KBM-7 (cell line): Measurements from ENCODE around the gene JPT2.
"Not testable (repeated sequence)": the region's sequence is repeated elsewhere in the genome, so short reads cannot be mapped to it uniquely, and the experiment has no call there.

ENCODE experiments used
- DNase-seq: peaks from one replicate; pipeline ENCODE4 v3.0.0-alpha.2; 2015
- in situ Hi-C: fragments of 300-500 bp; cut with MboI; formaldehyde crosslinking; loops from 2 replicates; pipeline ENCODE4 v1.14.3; 2020; ENCODE audit warnings: low sequenced_read_pairs, low pct_unique_long_range_greater_than_20kb, mixed read lengths

The JPT2 gene

DNA sequence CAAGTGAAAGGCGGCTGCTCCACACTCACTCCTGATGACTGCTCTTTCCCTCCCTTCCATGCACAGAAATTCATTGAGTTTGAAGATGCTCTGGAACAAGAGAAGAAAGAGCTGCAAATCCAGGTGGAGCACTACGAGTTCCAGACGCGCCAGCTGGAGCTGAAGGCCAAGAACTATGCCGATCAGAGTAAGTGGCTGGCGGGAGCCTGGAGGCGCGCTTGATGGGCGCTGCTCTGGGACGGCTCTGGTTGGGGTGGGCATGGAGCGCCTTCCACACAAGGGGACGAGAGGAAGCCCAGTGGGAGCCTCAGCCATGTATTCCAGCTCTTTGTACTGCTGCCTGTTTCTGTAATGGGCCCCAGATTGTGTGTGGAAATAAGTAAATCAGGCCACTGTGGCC is 46.4 kb downstream of the JPT2 start:
- no peak for DNase-seq
- in situ Hi-C loops = no loop called here

DNA sequence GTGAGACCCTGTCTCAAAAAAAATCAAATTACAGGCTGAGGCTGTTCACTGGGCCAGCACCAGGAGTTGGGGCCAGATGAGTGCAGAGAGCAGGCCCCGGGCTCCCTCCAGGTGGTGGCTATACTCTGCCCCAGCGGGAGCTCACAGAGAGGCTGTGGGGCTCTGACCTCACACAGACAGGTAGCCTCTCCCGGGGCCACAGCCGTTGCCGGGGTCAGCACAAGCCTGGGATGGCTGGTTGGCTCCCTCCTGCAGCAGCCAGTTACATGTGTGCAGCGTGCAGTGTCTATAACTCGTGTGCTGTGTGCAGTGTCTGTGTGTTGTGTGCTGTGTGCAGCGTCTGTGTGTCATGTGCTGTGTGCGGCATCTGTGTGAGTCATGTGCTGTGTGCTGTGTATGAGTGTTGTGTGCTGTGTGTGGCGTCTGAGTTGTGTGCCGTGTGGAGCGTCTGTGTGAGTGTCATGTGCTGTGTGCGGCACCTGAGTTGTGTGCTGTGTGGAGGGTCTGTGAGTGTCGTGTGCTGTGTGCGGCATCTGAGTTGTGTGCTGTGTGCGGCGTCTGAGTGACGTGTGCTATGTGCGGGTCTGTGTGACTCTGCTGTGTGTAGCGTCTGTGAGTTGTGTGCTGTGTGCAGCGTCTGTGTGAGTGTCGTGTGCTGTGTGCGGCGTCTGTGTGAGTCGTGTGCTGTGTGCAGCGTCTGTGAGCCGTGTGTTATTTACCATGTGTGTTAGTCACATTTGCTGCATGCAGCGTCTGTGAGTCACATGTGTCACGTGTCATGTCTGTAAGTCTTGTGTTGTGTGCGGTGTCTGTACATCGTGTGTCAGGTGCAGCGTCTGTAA is 48.8 kb downstream of the JPT2 start:
- no peak for DNase-seq
- in situ Hi-C loops = no loop called here

DNA sequence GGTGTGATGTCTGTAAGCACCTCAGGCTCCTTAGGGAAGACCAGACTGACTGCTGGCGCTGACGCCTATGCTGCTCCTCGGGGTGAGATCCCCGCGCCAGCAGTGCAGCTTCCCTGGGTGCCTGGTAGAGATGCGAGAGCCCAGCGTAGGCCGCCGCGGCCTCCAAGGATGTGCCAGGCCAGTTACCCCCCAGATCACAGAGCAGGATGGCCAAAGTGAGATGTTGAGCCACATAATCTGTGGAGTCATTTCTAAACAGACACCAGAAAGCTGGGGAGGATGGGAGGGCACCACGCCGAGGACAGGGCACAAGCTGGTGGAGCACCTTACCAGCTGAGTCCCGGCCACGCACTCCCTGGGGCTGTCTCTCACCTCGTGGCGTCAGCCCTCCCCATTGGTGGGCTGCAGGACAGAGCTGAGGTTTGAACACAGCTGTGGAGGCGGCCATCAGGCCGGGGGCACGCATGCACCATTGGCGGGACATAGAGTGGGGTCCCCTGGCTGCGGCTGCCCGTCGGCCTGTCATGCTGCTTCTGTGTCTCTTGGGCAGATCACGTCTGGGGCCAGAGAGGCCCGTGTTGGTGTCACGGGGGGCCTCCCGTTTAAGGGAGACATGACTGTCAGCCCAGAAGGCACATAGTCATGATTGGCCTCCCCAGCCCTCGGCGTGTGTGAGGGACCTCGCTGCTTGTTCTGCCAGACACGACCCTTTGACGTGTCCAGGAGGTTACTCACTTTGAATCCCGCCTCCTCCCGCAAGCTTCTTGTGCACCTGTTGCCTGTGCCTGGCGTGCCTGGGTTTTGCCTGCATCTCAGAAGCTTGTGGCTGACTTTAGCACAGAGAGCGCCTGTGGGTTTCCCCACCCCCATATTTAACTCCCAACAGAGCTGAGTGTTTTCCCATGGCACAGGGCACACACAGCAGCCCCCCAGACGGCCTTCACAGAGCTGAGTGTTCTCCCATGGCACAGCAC is 49.9 kb downstream of the JPT2 start:
- DNase-seq = no peak
- in situ Hi-C loops = no loop called here

DNA sequence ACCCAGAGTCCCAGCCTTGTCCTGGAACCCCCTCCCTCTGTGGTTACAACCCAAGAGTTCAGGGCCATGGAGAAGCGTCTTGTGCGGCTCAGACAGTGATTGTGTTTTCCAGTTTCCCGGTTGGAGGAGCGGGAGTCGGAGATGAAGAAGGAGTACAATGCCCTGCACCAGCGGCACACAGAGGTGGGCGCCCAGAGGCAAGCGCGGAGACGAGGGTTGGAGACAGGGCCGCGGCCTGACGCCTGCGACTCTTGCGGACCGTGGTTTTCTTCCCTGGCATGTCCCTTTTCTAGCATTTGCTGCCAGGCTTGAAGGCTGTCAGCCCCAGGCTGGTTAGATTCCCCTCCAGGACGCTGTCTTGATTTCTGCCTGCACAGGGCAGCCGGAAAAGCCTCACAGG is 50.9 kb downstream of the JPT2 start:
- DNase-seq = no peak
- in situ Hi-C loops = no loop called here

DNA sequence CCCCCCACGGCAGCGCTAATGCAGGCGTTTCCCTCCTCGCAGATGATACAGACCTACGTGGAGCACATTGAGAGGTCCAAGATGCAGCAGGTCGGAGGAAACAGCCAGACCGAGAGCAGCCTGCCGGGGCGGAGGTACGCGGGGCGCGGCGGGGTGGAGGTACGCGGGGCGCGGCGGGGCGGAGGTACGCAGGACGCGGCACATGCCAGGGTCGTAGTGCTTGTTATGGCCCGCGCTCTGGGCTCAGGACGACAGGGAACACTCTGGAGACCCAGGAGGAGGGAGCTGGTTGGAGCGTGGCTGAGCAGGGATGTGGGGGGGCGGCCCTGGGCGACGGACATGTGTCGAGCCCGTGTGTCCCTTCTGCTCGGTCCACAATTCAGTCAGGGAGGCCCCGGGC is 51.4 kb downstream of the JPT2 start:
- DNase-seq = no peak
- in situ Hi-C loops = no loop called here

DNA sequence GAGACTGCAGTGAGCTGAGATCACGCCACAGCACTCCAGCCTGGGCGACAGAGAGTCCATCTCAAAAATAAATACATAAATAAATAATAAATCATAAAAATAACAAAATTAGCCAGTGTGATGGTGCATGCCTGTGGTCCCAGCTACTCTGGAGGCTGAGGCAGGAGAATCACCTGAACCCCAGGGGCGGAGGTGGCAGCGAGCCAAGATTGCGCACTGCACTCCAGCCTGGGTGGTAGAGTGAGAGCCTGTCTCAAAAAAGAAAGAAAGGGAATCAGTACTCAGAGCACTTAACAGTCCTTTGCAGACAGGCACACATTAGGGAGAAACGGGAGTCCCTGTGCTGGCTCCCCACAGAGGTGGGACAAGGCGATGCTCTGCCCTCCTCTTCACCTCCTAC is 53.0 kb downstream of the JPT2 start:
- in situ Hi-C loops = no loop called here
- DNase-seq = no peak

DNA sequence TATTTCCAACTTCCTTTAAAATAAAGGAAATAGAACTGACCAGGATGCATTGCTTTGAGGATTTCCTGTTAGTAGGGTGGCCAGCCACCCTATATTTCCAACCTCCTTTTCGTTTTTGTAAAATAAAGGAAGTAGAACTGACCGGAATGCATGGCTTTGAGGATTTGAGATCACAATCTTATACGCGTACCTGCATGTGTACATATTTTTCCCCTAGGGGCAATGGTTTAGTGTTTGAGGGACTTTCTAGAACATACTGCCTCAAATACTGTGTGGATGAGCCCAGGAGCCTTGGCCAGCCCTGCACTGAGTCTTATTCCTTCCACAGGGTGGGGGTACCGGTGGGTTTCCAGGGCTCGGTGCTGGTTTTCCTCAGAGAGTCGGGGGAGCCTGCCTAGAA is 53.5 kb downstream of the JPT2 start:
- no peak for DNase-seq
- in situ Hi-C loops = no loop called here

DNA sequence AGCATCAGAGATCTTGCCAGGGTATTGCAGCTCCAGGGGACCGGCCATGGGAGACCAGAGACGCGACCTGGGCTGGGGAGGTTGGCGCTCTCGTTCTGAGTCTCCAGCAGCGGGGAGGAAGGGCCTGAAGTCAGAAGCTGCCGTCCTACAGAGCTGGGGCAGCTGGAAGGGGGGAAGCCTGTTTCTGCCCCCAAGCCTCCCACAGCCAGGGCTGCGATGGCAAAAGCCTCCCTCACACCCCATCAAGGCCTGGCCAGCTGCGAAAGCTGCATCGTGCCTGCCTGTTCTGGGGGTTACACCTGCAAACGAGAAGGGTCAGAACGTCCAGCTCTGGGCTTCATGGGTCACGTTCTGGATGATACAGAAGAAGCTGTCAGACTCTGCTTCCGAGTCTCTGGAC is 54.0 kb downstream of the JPT2 start:
- in situ Hi-C loops = no loop called here
- no peak for DNase-seq

DNA sequence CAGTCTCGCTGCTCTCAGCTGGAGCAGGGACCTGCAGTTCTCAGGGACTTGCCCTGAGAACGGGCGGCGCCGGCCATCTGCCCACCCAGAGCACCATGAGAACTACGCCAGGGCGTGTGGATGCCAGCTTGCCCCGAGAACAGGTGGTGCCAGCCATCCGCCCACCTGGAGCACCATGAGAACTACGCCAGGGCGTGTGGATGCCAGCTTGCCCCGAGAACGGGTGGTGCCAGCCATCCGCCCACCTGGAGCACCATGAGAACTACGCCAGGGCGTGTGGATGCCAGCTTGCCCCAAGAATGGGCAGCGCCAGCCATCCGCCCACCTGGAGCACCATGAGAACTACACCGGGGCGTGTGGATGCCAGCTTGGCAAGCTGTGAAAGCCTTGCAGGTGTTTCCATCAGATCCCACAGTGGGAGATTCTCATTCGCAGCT is 54.5 kb downstream of the JPT2 start:
- in situ Hi-C loops, DNase-seq: not testable (repeated sequence)

DNA sequence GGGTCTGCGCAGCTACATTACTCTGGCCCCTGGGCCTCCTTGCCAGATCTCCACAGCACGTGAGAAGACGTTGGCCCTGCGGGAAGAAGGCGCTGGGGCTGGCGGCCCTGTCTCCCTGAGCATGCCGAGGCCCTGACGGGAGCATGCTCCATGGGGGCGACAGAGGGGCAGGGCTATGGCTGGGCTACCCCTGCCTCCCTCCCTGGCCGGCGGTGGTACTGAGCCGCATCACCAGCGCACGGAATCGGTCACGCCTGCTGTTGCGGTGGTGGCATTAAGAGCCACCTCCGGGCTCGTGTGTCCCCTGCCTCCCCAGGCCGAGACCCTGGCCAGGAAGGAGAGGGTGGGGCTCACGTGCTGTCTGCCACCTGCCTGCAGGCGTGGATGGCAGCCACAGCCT is 56.0 kb downstream of the JPT2 start:
- in situ Hi-C loops = no loop called here
- no peak for DNase-seq

DNA sequence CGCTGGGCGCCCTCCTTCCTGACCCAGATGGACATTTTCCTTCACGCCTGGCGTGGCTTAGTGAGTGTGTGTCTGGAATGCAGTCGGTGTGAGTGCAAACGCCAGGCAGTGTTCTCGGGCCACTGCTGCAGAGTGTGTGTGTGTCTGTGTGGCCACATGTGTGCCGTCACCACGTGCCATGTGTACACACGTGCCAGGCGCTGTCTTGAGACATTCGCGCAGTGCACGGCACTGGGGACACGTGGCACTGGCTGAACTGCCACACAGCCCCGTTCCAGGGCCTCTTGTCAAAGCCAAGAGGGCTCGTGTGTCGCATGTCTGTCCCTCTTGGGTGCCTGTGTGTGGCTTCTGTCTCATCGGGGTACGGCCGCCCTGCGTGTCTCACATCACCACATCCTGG is 56.7 kb downstream of the JPT2 start:
- DNase-seq = no peak
- in situ Hi-C loops = no loop called here

DNA sequence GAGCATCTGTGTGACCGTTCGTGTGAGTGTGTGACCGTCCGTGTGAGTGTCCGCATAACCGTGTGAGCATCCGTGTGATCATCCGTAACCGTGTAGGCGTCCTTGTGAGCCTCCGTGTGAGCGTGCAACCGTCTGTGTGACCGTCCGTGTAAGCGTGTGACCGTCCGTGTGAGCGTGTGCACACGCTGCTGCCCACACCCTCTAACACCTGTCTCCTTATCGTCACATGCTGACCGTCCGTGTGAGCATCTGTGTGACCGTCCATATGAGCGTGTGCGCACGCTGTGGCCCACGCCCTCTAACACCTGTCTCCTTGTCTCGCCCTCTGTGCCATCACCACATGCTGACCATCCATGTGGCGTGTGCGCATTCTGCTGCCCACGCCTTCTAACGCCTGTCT is 62.2 kb downstream of the JPT2 start:
- no peak for DNase-seq
- in situ Hi-C loops = no loop called here

DNA sequence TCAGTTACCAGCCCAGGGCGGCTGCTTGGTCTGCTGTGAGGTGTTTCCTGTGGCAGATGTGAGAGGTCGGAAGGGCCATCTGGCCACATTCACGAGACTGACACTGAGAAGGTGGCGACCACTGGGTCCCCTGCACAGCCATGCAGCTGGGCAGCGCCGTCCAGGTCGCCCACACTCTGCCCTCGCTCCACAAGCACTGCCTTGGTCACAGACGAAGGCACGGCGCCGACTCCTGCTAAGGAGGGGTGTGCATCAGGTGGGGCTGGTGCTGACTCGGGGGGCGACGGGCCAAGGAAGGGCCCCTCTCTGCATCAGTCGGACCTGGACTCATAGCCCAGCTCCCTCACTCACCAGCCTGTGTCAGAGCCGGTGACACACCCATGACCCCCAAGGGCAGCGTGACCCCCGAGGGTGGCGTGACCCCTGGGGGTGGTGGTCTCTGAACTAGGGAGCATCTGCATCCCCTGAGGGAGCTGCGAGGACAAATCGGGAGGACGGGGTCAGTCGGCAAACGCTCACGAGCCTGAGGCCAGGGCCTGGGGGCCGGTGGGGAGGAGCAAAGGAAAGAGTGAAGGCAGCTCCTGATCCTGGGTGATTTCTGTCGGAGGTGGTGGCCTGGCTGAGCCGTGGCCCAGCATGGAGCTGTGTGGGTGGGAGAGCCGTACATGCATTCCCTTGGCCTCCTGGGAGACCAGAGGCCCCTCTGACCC is 62.9 kb downstream of the JPT2 start:
- in situ Hi-C loops = no loop called here
- DNase-seq = no peak

DNA sequence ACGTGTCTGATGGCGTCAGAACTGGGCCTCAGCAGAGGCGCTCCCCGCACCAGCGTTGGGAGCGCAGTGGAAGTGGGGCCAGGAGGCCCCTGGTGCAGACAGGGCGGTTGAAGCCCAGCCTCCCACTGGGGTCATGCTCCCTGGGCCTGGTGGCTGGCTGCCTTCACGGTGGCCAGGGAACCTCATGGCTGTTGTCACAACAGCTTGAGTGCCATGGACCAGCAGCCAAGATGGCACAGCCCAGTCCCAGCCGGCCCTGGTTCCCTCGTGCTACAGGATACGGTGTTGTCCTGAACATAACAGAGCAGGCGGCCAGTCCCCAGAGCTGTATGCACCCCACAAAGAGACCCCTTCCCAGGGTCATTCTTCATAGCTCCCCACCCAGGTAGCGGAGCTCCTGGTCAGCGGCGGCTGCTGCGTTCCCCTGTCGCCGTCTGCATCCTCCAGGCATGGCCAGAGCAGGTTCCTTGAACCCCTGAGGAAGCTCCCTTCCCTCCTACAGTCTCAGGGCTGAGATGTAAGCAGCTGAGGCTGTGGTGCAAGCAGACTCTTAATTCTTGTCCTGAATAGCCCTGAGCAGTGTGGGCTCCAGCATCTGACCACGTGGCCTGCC is 63.6 kb downstream of the JPT2 start:
- in situ Hi-C loops = no loop called here
- DNase-seq = no peak

DNA sequence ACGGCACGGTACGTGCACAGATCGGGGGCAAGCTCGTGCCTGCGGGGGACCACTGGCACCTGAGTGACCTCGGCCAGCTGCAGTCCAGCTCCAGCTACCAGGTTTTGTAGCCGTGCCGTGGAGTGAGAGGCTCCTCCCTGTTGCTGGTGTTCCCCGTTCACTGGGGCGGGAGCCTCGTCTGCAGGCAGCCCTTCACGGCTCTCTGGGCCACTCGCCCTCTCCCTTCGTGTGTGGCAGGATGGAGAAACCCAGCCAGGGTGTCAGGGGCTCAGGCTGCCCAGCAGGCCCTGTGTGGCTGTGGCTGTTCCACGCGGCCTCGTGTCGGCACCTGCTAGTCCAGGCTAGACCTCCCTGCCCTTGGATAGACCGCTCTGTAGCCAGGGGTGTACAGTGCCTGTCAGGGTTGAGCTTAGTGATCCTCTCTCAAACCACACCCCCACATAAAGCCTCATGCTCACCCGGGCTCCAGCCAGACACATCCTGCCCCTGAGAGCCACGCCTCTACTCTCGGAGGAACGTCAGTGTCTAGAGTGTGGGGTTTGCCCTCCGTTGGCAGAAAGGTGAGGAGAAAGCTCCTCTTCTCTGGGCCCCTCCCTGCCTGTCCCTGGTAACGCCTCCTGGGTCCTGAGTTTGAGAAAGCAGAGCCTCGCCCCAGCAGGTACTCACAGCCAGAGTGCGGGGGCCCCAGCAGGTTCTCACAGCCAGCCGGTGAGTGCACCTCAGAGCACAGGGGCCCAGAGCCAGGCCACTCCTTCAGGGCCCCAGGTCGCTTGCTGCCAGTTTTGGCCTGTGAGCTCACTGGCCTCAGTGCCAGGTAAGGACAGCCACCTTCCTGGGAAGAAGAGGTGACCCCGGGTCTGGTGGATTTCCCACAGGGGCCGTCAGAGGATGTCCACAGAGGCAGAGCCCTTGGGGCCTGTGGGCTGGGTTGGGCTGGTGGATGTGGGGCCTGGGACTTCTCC is 65.6 kb downstream of the JPT2 start:
- DNase-seq = no peak
- in situ Hi-C loops = no loop called here

DNA sequence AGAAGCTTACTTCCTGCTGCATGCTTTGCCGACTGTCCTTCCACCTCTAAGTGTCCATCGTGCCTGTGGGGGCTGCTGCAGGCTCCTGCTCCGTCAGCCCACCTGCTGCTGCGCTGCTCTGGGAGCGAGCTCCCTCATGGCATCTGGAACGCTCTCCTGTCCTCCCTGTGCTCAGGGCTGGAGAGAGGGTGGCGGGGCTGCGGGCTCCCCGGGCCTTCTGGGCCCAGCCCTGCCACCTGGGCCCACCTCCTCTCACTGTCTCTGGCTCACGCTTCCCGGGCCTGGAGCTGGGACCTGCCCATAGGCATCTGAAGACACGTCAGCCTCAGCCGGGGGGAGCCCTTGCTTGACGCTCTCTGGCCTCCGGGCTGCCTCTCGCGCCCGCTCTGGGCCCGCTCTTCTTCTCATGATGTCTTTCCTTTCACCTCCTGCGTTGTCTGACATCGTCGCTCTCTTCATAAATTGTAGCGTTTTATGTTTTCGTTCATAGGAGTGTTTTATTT is 66.3 kb downstream of the JPT2 start:
- DNase-seq = no peak
- in situ Hi-C loops = no loop called here

DNA sequence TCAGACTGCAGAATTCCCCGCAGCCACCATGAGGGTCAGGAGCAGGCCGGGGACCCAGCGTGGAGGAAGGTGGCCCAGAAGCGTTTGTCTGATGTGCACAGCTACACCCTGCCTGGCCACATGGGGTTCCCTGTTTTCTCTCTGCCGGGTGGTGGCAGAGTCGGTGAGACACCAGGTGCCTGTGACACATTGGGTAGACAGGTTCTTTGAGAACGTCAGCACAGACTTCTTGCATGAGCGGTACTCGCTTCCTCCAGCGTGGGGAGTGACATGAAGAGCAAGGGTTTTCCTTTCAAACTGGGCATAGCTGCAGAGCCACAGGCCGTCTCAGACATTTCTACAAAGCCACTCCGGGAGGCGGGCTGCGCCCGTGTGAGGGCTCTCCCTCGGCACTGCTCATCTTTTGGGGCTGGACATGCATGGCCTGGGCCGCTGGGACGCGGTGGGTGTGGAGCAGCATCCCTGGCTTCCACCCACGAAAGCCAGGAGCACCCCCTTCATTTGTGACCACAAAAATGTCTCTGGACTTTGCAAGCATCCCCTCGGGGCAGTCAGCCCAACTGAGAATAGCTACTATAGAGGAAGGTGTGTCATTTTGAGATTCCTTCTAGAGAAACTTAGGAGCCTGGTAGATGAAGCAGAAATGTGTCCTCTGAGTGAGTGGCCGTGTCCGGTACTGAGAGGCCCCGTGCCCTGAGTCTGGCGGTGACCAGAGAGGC is 67.3 kb downstream of the JPT2 start:
- no peak for DNase-seq
- in situ Hi-C loops = no loop called here
